ENCODE results near the gene LRRC52. TPM values are rescaled to one million over a fixed set of nuclear protein-coding genes. Genes with fewer than 3 reads are reported as not detected.
"Not testable (repeated sequence)": the region's sequence is repeated elsewhere in the genome, so short reads cannot be mapped to it uniquely, and the experiment has no call there.

Gene LRRC52
- total RNA-seq, 2 donors from 2014 or later = not detected

GRCh38 chr1:165580931-165581871, 37.4 kb downstream of the LRRC52 start:
- Histone ChIP-seq H3K9me3 (ENCODE audit: control insufficient read depth, low read length) (no peaks in the 10 kb centered on the region), H3K36me3 (ENCODE audit: control insufficient read depth, insufficient read depth, low read length) (no peaks in the 10 kb centered on the region), H3K27me3 (ENCODE audit: control insufficient read depth, insufficient read depth, low read length, poor library complexity, severe bottlenecking) (no peaks in the 10 kb centered on the region), H3K4me1 (ENCODE audit: control insufficient read depth, insufficient read depth, low read length) (no peaks in the 10 kb centered on the region), H3K27ac (ENCODE audit: low read depth, low read length) (no peak overlapping the region), H3K9ac (ENCODE audit: extremely low read depth, low read length, poor library complexity, severe bottlenecking) (no peak overlapping the region), H3K4me3 (ENCODE audit: low read length) (no peak overlapping the region)
- Mint-ChIP-seq H3K9me3 (no peaks in the 10 kb centered on the region), H3K27me3 (ENCODE audit: insufficient read depth) (no peaks in the 10 kb centered on the region), H3K4me1 (peaks cover 2% of the 10 kb centered on the region), H3K36me3 (ENCODE audit: low read depth) (no peaks in the 10 kb centered on the region), H3K4me3 (no peak overlapping the region), H3K27ac (no peak overlapping the region)
- no peak for TF ChIP-seq CTCF (conservative IDR thresholded peaks at IDR 0.05)
- 96% methylated on average over 24 of the region's 24 CpGs for WGBS, 2 experiments (ENCODE audit: insufficient coverage in 1 of 2, insufficient read length in 1 of 2)
- DNase-seq = no peak

GRCh38 chr1:165581926-165582325, 38.1 kb downstream of the LRRC52 start:
- H3K27ac ChIP-seq (ENCODE audit: low read depth, low read length) = no peak overlapping the region
- Mint-ChIP-seq H3K4me3 (no peak overlapping the region), H3K27ac (no peak overlapping the region), H3K36me3 (ENCODE audit: low read depth) (no peaks in the 10 kb centered on the region), H3K27me3 (ENCODE audit: insufficient read depth) (no peaks in the 10 kb centered on the region), H3K4me1 (peaks cover 3% of the 10 kb centered on the region), H3K9me3 (no peaks in the 10 kb centered on the region)
- no peak overlapping the region for H3K4me3 ChIP-seq (ENCODE audit: low read length)
- no peak for DNase-seq
- WGBS, 2 experiments (ENCODE audit: insufficient coverage in 1 of 2, insufficient read length in 1 of 2) = 96 to 98% methylated on average over 19 to 25 of the region's 25 CpGs
- no peak overlapping the region for H3K9ac ChIP-seq (ENCODE audit: extremely low read depth, low read length, poor library complexity, severe bottlenecking)
- H3K4me1 ChIP-seq (ENCODE audit: control insufficient read depth, insufficient read depth, low read length) = no peaks in the 10 kb centered on the region
- H3K27me3 ChIP-seq (ENCODE audit: control insufficient read depth, insufficient read depth, low read length, poor library complexity, severe bottlenecking) = no peaks in the 10 kb centered on the region
- no peaks in the 10 kb centered on the region for H3K36me3 ChIP-seq (ENCODE audit: control insufficient read depth, insufficient read depth, low read length)
- H3K9me3 ChIP-seq (ENCODE audit: control insufficient read depth, low read length) = no peaks in the 10 kb centered on the region
- no peak for TF ChIP-seq CTCF (conservative IDR thresholded peaks at IDR 0.05)

GRCh38 chr1:165586398-165586797, 42.6 kb downstream of the LRRC52 start:
- no peaks in the 10 kb centered on the region for H3K9me3 ChIP-seq (ENCODE audit: control insufficient read depth, low read length)
- H3K9ac ChIP-seq (ENCODE audit: extremely low read depth, low read length, poor library complexity, severe bottlenecking) = no peak overlapping the region
- no peak overlapping the region for H3K4me3 Mint-ChIP-seq
- WGBS, 2 experiments (ENCODE audit: insufficient coverage in 1 of 2, insufficient read length in 1 of 2) = 67 to 75% methylated on average over 1 to 3 of the region's 3 CpGs
- H3K9me3 Mint-ChIP-seq = no peaks in the 10 kb centered on the region
- peaks cover 3% of the 10 kb centered on the region for H3K4me1 Mint-ChIP-seq
- no peaks in the 10 kb centered on the region for H3K36me3 ChIP-seq (ENCODE audit: control insufficient read depth, insufficient read depth, low read length)
- H3K36me3 Mint-ChIP-seq (ENCODE audit: low read depth) = no peaks in the 10 kb centered on the region
- no peak for DNase-seq
- H3K27me3 ChIP-seq (ENCODE audit: control insufficient read depth, insufficient read depth, low read length, poor library complexity, severe bottlenecking) = no peaks in the 10 kb centered on the region
- no peak overlapping the region for H3K27ac ChIP-seq (ENCODE audit: low read depth, low read length)
- no peaks in the 10 kb centered on the region for H3K4me1 ChIP-seq (ENCODE audit: control insufficient read depth, insufficient read depth, low read length)
- no peak for TF ChIP-seq CTCF (conservative IDR thresholded peaks at IDR 0.05)
- no peak overlapping the region for H3K4me3 ChIP-seq (ENCODE audit: low read length)
- peaks cover 4% of the 10 kb centered on the region for H3K27me3 Mint-ChIP-seq (ENCODE audit: insufficient read depth)
- H3K27ac Mint-ChIP-seq = no peak overlapping the region

GRCh38 chr1:165591391-165591790, 47.6 kb downstream of the LRRC52 start:
- not testable (repeated sequence) for H3K27ac ChIP-seq (ENCODE audit: low read depth, low read length); H3K36me3 Mint-ChIP-seq (ENCODE audit: low read depth); H3K9me3 ChIP-seq (ENCODE audit: control insufficient read depth, low read length); H3K36me3 ChIP-seq (ENCODE audit: control insufficient read depth, insufficient read depth, low read length); H3K4me1 ChIP-seq (ENCODE audit: control insufficient read depth, insufficient read depth, low read length); H3K4me3 ChIP-seq (ENCODE audit: low read length); H3K4me1 Mint-ChIP-seq; H3K9me3 Mint-ChIP-seq; H3K9ac ChIP-seq (ENCODE audit: extremely low read depth, low read length, poor library complexity, severe bottlenecking); H3K27ac Mint-ChIP-seq; DNase-seq; H3K4me3 Mint-ChIP-seq
- peaks cover 11% of the 10 kb centered on the region for H3K27me3 Mint-ChIP-seq (ENCODE audit: insufficient read depth)
- WGBS, 2 experiments (ENCODE audit: insufficient coverage in 1 of 2, insufficient read length in 1 of 2) = 80 to 96% methylated on average over 1 to 3 of the region's 4 CpGs
- peaks cover 21% of the 10 kb centered on the region for H3K27me3 ChIP-seq (ENCODE audit: control insufficient read depth, insufficient read depth, low read length, poor library complexity, severe bottlenecking)
